Measurements from ENCODE around the gene PTGR3. TPM values are rescaled to one million over a fixed set of nuclear protein-coding genes. Genes with fewer than 3 reads are reported as not detected.

PTGR3 gene
- total and polyA plus RNA-seq, 2 donors (not counting 1 experiment from before 2014, with no cell fraction given), result 6.8 to 25.1 TPM

DNA sequence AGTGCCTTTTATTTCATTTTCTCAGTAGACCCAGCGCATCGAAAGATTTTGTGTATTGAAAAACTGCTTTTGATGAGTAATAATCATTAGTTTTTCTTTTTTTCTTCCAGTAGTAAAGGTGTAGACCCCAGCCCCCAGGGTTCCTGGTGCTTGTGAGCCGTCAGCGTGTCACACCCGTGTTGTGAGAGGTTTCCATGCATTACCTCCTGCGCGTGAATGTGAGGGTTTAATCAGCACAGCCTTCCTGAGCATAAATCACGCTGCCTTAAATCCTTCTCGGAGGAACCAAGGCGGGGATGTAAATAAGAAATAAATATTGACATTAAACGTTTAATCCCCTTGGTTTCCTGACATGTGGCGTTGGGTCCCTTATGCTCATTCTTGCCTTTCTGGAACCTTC lies 26.0 kb upstream of the PTGR3 start:
- no peaks in the 10 kb centered on the region for H3K9me3 ChIP-seq (ENCODE audit: control insufficient read depth, insufficient read depth, low read depth, low read length)
- H3K9ac ChIP-seq (ENCODE audit: insufficient read depth, low read length), result no peak overlapping the region
- H3K79me2 ChIP-seq (ENCODE audit: control insufficient read depth, insufficient read depth, low read length), result no peaks in the 10 kb centered on the region
- no peaks in the 10 kb centered on the region for H3K27me3 ChIP-seq (ENCODE audit: control insufficient read depth, insufficient read depth, low read length)
- no peak for DNase-seq (ENCODE audit: low read depth in 2 of 2)
- no peak overlapping the region for H3K4me2 ChIP-seq (ENCODE audit: extremely low read depth, insufficient read depth, low read length)
- no peaks in the 10 kb centered on the region for H4K20me1 ChIP-seq (ENCODE audit: control insufficient read depth, extremely low read depth, insufficient read depth, low read length)
- H3K36me3 ChIP-seq (ENCODE audit: control insufficient read depth, insufficient read depth, low read length), result no peaks in the 10 kb centered on the region
- H3K4me1 ChIP-seq (ENCODE audit: control insufficient read depth, extremely low read depth, insufficient read depth, low read length), result no peaks in the 10 kb centered on the region
- H2AFZ ChIP-seq (ENCODE audit: low read length), result no peak overlapping the region
- H3K4me3 ChIP-seq (replicated peaks in 1 of 4; ENCODE audit: control extremely low read depth in 1 of 4, insufficient read depth in 1 of 4, low read depth in 3 of 4, low read length in 4 of 4), result no peak overlapping the region
- TF ChIP-seq EZH2 (IDR thresholded peaks at IDR 0.05; ENCODE audit: low read length, missing control alignments), result no peak
- TF ChIP-seq, protein P1, sequence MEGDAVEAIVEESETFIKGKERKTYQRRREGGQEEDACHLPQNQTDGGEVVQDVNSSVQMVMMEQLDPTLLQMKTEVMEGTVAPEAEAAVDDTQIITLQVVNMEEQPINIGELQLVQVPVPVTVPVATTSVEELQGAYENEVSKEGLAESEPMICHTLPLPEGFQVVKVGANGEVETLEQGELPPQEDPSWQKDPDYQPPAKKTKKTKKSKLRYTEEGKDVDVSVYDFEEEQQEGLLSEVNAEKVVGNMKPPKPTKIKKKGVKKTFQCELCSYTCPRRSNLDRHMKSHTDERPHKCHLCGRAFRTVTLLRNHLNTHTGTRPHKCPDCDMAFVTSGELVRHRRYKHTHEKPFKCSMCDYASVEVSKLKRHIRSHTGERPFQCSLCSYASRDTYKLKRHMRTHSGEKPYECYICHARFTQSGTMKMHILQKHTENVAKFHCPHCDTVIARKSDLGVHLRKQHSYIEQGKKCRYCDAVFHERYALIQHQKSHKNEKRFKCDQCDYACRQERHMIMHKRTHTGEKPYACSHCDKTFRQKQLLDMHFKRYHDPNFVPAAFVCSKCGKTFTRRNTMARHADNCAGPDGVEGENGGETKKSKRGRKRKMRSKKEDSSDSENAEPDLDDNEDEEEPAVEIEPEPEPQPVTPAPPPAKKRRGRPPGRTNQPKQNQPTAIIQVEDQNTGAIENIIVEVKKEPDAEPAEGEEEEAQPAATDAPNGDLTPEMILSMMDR (conservative IDR thresholded peaks at IDR 0.05 in 1 of 2, IDR thresholded peaks at IDR 0.05 in 1 of 2; ENCODE audit: low read depth in 1 of 2, low read length in 2 of 2), result no peak
- H3K27ac ChIP-seq (ENCODE audit: insufficient read depth, low read length), result no peak overlapping the region

GRCh38 chr18:75231053-75231406 lies 22.1 kb upstream of the PTGR3 start:
- TF ChIP-seq, protein P1 (conservative IDR thresholded peaks at IDR 0.05 in 1 of 2, IDR thresholded peaks at IDR 0.05 in 1 of 2; ENCODE audit: low read depth in 1 of 2, low read length in 2 of 2), result no peak
- no peak for TF ChIP-seq EZH2 (IDR thresholded peaks at IDR 0.05; ENCODE audit: low read length, missing control alignments)
- no peaks in the 10 kb centered on the region for H3K36me3 ChIP-seq (ENCODE audit: control insufficient read depth, insufficient read depth, low read length)
- H3K79me2 ChIP-seq (ENCODE audit: control insufficient read depth, insufficient read depth, low read length), result no peaks in the 10 kb centered on the region
- H4K20me1 ChIP-seq (ENCODE audit: control insufficient read depth, extremely low read depth, insufficient read depth, low read length), result no peaks in the 10 kb centered on the region
- no peak for DNase-seq (ENCODE audit: low read depth in 2 of 2)
- H3K9me3 ChIP-seq (ENCODE audit: control insufficient read depth, insufficient read depth, low read depth, low read length), result no peaks in the 10 kb centered on the region
- H3K27ac ChIP-seq (ENCODE audit: insufficient read depth, low read length), result no peak overlapping the region
- no peak overlapping the region for H3K4me2 ChIP-seq (ENCODE audit: extremely low read depth, insufficient read depth, low read length)
- no peak overlapping the region for H3K4me3 ChIP-seq (replicated peaks in 1 of 4; ENCODE audit: control extremely low read depth in 1 of 4, insufficient read depth in 1 of 4, low read depth in 3 of 4, low read length in 4 of 4)
- no peak overlapping the region for H3K9ac ChIP-seq (ENCODE audit: insufficient read depth, low read length)
- peaks cover 7% of the 10 kb centered on the region for H3K4me1 ChIP-seq (ENCODE audit: control insufficient read depth, extremely low read depth, insufficient read depth, low read length)
- no peak overlapping the region for H2AFZ ChIP-seq (ENCODE audit: low read length)
- no peaks in the 10 kb centered on the region for H3K27me3 ChIP-seq (ENCODE audit: control insufficient read depth, insufficient read depth, low read length)

DNA sequence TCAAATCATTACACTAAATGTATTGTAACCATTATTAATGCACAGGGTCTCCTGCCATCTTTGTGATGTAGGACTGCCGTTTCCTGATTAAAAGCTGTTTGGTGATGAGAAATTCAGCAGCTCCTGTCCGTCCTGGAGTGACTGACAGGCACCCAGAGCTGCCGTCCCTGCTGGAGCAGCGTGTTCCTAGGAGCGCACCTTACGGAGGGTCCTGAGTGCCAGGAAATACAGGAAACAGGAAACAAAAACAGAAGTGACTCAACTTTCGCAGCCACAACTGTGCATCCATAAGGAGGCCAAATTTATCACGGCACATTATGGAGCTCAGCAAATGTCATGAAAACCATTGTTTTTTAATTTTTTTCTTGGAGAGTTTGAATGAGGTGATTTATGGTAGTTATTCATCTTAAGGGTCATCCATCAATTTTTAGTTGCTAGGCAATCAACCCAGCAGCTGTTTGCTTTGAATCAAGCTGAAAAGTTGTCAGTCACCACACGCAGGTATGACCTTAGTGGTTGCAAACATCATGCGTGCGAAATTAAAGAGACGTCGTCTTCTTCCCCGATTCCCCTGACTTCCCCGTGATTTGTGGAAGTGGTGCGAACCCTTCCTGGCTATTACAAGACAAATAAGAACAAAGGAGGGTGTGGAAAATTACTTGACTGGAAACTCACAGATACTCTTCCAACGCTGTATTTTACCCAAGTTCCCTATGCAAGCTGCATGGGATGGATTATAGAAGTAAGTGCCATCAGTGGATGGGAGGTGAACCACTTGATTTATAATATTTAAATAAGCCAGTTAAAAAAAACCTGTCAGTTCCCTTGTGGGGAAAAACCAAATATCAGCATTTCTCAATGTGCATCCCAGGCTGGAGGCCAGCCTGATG lies 21.5 kb upstream of the PTGR3 start:
- Histone ChIP-seq H3K4me2 (ENCODE audit: extremely low read depth, insufficient read depth, low read length) (no peak overlapping the region), H3K9me3 (ENCODE audit: control insufficient read depth, insufficient read depth, low read depth, low read length) (no peaks in the 10 kb centered on the region), H2AFZ (ENCODE audit: low read length) (no peak overlapping the region), H3K36me3 (ENCODE audit: control insufficient read depth, insufficient read depth, low read length) (no peaks in the 10 kb centered on the region), H3K9ac (ENCODE audit: insufficient read depth, low read length) (no peak overlapping the region), H3K79me2 (ENCODE audit: control insufficient read depth, insufficient read depth, low read length) (no peaks in the 10 kb centered on the region), H3K4me3 (replicated peaks in 1 of 4; ENCODE audit: control extremely low read depth in 1 of 4, insufficient read depth in 1 of 4, low read depth in 3 of 4, low read length in 4 of 4) (no peak overlapping the region), H3K27ac (ENCODE audit: insufficient read depth, low read length) (no peak overlapping the region), H3K4me1 (ENCODE audit: control insufficient read depth, extremely low read depth, insufficient read depth, low read length) (peaks cover 8% of the 10 kb centered on the region), H3K27me3 (ENCODE audit: control insufficient read depth, insufficient read depth, low read length) (no peaks in the 10 kb centered on the region), H4K20me1 (ENCODE audit: control insufficient read depth, extremely low read depth, insufficient read depth, low read length) (no peaks in the 10 kb centered on the region)
- peak in 1 of 2 donors; percentile 77 for DNase-seq (ENCODE audit: low read depth in 2 of 2)
- TF ChIP-seq, protein P1 (conservative IDR thresholded peaks at IDR 0.05 in 1 of 2, IDR thresholded peaks at IDR 0.05 in 1 of 2; ENCODE audit: low read depth in 1 of 2, low read length in 2 of 2), result no peak
- TF ChIP-seq EZH2 (IDR thresholded peaks at IDR 0.05; ENCODE audit: low read length, missing control alignments), result no peak
